GM18498 (cell line): Measurements from ENCODE around the gene TNFRSF12A.
"Not testable (repeated sequence)": the region's sequence is repeated elsewhere in the genome, so short reads cannot be mapped to it uniquely, and the experiment has no call there.

Experiments used
- ATAC-seq: cut with Tn5 transposase; IDR thresholded peaks from one replicate; pipeline ENCODE4 v1.9.1; 2021; ENCODE audit warnings: mild to moderate bottlenecking, moderate library complexity; ENCODE audit not compliant: unreplicated experiment

Gene TNFRSF12A

GRCh38 chr16:3045758-3046640, 25.8 kb downstream of the TNFRSF12A start, which contains the start of gene MMP25:
Gene MMP25 (plus strand): TSS chr16:3046561. CDS start chr16:3046918, 357 bp downstream.
- no peak for ATAC-seq

- no peak for ATAC-seq
Measured at GRCh38 chr16:3046641-3047386, 26.6 kb downstream of the TNFRSF12A start.

DNA sequence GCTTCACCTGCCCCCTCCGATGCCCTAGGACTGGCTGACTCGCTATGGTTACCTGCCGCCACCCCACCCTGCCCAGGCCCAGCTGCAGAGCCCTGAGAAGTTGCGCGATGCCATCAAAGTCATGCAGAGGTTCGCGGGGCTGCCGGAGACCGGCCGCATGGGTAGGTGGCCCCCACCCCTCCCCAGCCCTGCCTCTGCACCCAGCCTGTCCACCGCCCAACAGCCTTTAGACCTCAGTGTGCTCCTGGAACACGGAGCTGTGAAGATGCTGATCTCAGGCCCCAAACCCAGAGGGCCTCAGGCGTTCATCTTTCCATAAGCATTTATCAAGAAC, 27.2 kb downstream of the TNFRSF12A start:
- no peak for ATAC-seq

GRCh38 chr16:3049921-3050481, 29.8 kb downstream of the TNFRSF12A start:
- no peak for ATAC-seq

- no peak for ATAC-seq
Measured at GRCh38 chr16:3050487-3050886, 30.3 kb downstream of the TNFRSF12A start.

GRCh38 chr16:3051009-3051408, 30.8 kb downstream of the TNFRSF12A start:
- no peak for ATAC-seq

DNA sequence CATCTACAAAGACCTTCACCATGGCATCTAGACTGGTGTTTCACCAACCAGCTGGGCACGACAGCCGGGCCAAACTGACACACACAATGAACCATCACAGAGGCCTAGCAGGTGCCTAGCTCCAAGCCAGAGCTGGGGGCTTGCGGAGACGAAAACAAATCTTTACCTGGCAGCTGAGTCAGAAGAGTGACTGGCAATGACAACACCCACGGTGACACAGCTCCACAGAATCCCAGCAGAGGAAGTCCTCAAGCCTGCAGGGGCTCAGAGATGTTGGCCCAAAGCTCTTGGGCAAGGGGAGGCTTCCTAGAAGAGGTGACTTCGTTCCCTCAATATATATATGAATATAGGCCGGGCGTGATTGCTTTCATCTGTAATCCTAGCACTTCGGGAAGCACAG, 31.3 kb downstream of the TNFRSF12A start:
- ATAC-seq, result no peak

GRCh38 chr16:3052571-3053329, 32.6 kb downstream of the TNFRSF12A start:
- ATAC-seq, result not testable (repeated sequence)

- ATAC-seq, result not testable (repeated sequence)
Measured at GRCh38 chr16:3053330-3053710, 33.2 kb downstream of the TNFRSF12A start.

GRCh38 chr16:3054965-3055733, 35.0 kb downstream of the TNFRSF12A start:
- no peak for ATAC-seq

- not testable (repeated sequence) for ATAC-seq
Measured at GRCh38 chr16:3055734-3056115, 35.6 kb downstream of the TNFRSF12A start.

GRCh38 chr16:3056336-3057180, 36.4 kb downstream of the TNFRSF12A start:
- ATAC-seq, result no peak

DNA sequence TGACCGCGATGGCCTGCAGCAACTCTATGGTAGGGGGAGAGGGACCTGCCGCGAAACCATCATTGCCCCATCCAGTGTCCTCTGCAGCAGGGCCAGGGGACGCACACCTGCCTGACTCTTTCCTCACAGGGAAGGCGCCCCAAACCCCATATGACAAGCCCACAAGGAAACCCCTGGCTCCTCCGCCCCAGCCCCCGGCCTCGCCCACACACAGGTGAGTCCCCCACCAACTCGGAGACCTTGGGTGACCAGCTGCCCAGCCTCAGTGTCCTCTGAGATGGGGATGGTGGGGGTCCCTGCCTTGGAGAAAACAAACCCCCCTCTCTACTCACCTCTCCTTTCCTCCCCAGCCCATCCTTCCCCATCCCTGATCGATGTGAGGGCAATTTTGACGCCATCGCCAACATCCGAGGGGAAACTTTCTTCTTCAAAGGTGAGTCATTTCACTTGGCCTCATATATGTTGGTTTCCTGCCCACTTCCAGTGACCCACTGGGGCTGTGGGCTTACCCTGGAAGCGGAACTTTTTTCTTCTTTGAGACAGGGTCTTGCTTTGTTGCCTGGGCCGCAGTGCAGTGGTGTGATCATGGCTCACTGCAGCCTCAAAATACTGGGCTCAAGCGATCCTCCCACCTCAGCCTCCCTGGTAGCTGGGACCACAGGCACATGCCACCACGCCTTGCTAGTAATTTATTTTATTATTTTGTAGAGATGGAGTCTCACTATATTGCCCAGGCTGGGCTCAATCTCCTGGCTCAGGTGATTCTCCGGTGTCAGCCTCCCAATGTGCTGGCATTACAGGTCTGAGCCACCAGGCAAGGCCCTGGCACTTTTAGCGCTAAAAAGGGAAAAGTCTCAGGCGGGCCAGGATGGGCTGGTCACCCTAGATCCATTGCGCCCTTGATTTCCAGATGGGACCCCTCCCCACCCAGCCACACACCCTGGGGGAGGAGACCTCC, 37.3 kb downstream of the TNFRSF12A start:
- ATAC-seq, result no peak

DNA sequence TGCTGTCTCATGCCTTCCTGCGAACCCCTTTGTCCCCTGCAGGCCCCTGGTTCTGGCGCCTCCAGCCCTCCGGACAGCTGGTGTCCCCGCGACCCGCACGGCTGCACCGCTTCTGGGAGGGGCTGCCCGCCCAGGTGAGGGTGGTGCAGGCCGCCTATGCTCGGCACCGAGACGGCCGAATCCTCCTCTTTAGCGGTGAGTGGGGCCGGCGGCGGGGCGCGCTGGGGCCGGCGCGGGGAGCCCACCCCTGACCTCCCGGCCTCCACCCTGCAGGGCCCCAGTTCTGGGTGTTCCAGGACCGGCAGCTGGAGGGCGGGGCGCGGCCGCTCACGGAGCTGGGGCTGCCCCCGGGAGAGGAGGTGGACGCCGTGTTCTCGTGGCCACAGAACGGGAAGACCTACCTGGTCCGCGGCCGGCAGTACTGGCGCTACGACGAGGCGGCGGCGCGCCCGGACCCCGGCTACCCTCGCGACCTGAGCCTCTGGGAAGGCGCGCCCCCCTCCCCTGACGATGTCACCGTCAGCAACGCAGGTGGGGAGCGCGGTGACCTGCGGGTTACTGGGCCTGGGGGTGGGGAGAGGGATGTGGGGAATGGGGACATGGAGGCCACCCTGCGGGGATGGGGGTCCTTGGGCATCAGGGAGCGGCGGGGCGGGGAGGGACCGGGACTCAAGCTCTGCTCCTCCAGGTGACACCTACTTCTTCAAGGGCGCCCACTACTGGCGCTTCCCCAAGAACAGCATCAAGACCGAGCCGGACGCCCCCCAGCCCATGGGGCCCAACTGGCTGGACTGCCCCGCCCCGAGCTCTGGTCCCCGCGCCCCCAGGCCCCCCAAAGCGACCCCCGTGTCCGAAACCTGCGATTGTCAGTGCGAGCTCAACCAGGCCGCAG, 38.2 kb downstream of the TNFRSF12A start:
- ATAC-seq, result peak; percentile 21

GRCh38 chr16:3059041-3059722, 39.0 kb downstream of the TNFRSF12A start:
- ATAC-seq, result peak; percentile 84

DNA sequence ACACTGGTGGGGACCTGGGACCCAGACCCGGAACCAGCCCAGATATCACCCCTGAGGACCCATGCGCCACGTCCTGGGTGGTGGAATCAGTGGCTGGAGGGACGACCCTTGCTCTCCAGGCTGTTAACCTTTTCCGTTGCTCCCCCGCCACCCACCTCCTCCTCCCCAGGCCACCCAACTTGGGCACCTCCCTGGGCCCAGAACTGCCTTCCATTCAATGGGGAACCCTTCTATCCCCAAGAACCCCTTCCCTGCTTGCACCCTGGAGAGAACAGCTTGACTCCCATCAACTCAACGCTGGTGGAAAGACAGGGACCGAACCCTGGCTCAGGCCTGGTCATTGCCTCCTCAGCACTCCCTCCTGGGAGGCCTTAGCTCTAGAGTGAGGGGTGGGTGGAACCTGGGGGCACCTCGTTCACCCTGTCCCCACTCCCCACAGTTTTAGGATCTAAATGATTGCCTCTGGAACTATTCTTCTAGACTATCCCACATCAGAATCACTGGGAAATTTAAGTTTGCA, 39.6 kb downstream of the TNFRSF12A start:
- no peak for ATAC-seq
